Measurements from ENCODE around the gene LCE1A. TPM values are rescaled to one million over a fixed set of nuclear protein-coding genes. Genes with fewer than 3 reads are reported as not detected.

Gene LCE1A
- polyA plus RNA-seq, 1 of the 3 experiments (the other 2 are of a cell fraction) = not detected

DNA sequence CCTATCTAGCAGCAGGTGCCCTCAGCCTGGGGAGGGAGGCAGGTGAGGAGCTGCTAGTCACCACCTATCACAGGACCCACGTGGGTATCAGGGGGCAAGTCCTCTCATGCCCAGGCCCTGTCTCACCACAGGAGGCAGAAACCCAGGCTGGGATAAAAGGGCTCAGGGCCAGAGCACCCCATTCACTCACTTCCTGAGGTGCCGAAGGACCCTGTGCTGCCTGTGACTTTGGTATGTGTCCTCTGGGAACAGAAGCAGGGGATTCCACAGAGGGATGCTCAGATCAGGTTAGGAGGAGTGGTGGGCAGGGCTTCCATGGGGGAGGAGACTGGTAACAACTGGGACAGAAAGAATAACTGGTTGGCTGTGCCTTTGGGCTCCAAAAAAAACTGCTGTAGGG lies 41.2 kb upstream of the LCE1A start, which contains the start of gene LCE1E:
LCE1E (plus strand) TSS at position 181 of the 400 bp plus-strand sequence. CDS start 1,043 bp downstream, outside the sequence.
- H3K4me3 ChIP-seq (ENCODE audit: low read depth in 2 of 2, low read length in 1 of 2) = no peak within 1 kb of the TSS
- H3K9me3 ChIP-seq = no peaks in the 10 kb centered on the region
- CTCF ChIA-PET = interaction anchor here (2.5 kb wide), 1 partner anchor 8 kb away, joined by 9 read pairs; no protein-coding TSS in a partner anchor
- H3K9me2 ChIP-seq = no peaks in the 10 kb centered on the region
- H3K27me3 ChIP-seq (ENCODE audit: insufficient read depth) = no peaks in the 10 kb centered on the region; the same call in 1 of the 2 replicates
- DNase-seq = no peak
- H3K9ac ChIP-seq = no peak within 1 kb of the TSS
- no peaks in the 10 kb centered on the region for H3K79me2 ChIP-seq (ENCODE audit: insufficient read depth)
- no peaks in the 10 kb centered on the region for H3K36me3 ChIP-seq (replicated peaks in 1 of 2; ENCODE audit: control insufficient read depth in 1 of 2, insufficient read depth in 2 of 2, low read length in 1 of 2)
- POLR2A ChIA-PET = no interaction called here
- no peaks in the 10 kb centered on the region for H3K4me1 ChIP-seq (ENCODE audit: control insufficient read depth in 1 of 2, insufficient read depth in 2 of 2, low read depth in 1 of 2, low read length in 1 of 2)
- H3K4me2 ChIP-seq = no peak within 1 kb of the TSS
- 0% methylated on average over 1 of the region's 2 CpGs for WGBS (ENCODE audit: low lambda C conversion rate)
- no peaks in the 10 kb centered on the region for H4K20me1 ChIP-seq (ENCODE audit: insufficient read depth)
- H3F3A ChIP-seq (replicated peaks; ENCODE audit: insufficient read depth) = no peaks in the 10 kb centered on the region
- TF ChIP-seq TEAD4 (IDR thresholded peaks at IDR 0.05; ENCODE audit: borderline replicate concordance, insufficient read depth) (no peak), RCOR1 (IDR thresholded peaks at IDR 0.05; ENCODE audit: low read length) (no peak), MAX (IDR thresholded peaks at IDR 0.05; ENCODE audit: low read depth) (no peak), EZH2phosphoT487 (IDR thresholded peaks at IDR 0.05; ENCODE audit: borderline replicate concordance, low read depth) (no peak), PBX3 (IDR thresholded peaks at IDR 0.05) (no peak)
- H3K27ac ChIP-seq (ENCODE audit: low read depth in 2 of 2, low read length in 1 of 2) = no peak within 1 kb of the TSS
- H2AFZ ChIP-seq (ENCODE audit: low read depth) = no peak within 1 kb of the TSS

DNA sequence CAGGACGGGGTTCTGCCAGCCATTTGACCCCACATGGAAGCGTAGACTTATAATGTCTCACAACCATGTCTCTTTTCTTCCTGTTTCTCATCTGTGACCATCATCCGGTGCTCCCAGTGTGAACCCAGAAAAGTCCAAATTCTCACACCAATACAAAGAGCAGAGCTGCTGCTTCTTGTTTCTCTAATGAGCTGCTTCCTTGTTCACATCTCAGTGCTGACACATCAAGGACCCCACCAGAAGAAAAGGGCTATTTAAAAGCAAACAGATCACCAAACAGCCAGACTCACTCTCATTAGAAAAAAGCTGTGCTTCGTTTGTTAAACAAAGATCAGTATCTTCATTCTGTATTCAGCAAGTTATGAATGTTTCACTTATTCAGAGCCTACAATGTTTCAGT lies 31.6 kb upstream of the LCE1A start:
- Histone ChIP-seq H3K4me2 (no peak overlapping the region), H3K9me2 (no peaks in the 10 kb centered on the region), H3K79me2 (ENCODE audit: insufficient read depth) (no peaks in the 10 kb centered on the region), H3K27ac (ENCODE audit: low read depth in 2 of 2, low read length in 1 of 2) (no peak overlapping the region), H3K27me3 (ENCODE audit: insufficient read depth) (no peaks in the 10 kb centered on the region), H3K4me3 (ENCODE audit: low read depth in 2 of 2, low read length in 1 of 2) (no peak overlapping the region), H2AFZ (ENCODE audit: low read depth) (no peak overlapping the region), H3K9ac (no peak overlapping the region), H3K36me3 (replicated peaks in 1 of 2; ENCODE audit: control insufficient read depth in 1 of 2, insufficient read depth in 2 of 2, low read length in 1 of 2) (no peaks in the 10 kb centered on the region), H3K9me3 (no peaks in the 10 kb centered on the region), H3K4me1 (ENCODE audit: control insufficient read depth in 1 of 2, insufficient read depth in 2 of 2, low read depth in 1 of 2, low read length in 1 of 2) (no peaks in the 10 kb centered on the region), H4K20me1 (ENCODE audit: insufficient read depth) (no peaks in the 10 kb centered on the region), H3F3A (replicated peaks; ENCODE audit: insufficient read depth) (no peaks in the 10 kb centered on the region)
- CTCF ChIA-PET = no interaction called here
- POLR2A ChIA-PET = no interaction called here
- WGBS (ENCODE audit: low lambda C conversion rate) = 4% methylated on average over 4 of the region's 4 CpGs
- TF ChIP-seq ELF1 (IDR thresholded peaks at IDR 0.05) = no peak
- TF ChIP-seq RFX5 (IDR thresholded peaks at IDR 0.05; ENCODE audit: low read length) = no peak
- TF ChIP-seq SIN3A (IDR thresholded peaks at IDR 0.05; ENCODE audit: borderline replicate concordance, low read depth, low read length) = no peak
- TF ChIP-seq CTCF (IDR thresholded peaks at IDR 0.05) = no peak
- no peak for TF ChIP-seq MAX (IDR thresholded peaks at IDR 0.05; ENCODE audit: low read depth)
- no peak for TF ChIP-seq NFIC (IDR thresholded peaks at IDR 0.05; ENCODE audit: borderline replicate concordance)
- TF ChIP-seq GATA2 (CRISPR knock-in tag; IDR thresholded peaks at IDR 0.05) = no peak
- TF ChIP-seq CHD2 (IDR thresholded peaks at IDR 0.05; ENCODE audit: low read length, partially characterized antibody) = no peak
- TF ChIP-seq TCF12 (IDR thresholded peaks at IDR 0.05) = no peak
- TF ChIP-seq FOXJ3 (CRISPR knock-in tag; IDR thresholded peaks at IDR 0.05) = no peak
- TF ChIP-seq, protein P1, sequence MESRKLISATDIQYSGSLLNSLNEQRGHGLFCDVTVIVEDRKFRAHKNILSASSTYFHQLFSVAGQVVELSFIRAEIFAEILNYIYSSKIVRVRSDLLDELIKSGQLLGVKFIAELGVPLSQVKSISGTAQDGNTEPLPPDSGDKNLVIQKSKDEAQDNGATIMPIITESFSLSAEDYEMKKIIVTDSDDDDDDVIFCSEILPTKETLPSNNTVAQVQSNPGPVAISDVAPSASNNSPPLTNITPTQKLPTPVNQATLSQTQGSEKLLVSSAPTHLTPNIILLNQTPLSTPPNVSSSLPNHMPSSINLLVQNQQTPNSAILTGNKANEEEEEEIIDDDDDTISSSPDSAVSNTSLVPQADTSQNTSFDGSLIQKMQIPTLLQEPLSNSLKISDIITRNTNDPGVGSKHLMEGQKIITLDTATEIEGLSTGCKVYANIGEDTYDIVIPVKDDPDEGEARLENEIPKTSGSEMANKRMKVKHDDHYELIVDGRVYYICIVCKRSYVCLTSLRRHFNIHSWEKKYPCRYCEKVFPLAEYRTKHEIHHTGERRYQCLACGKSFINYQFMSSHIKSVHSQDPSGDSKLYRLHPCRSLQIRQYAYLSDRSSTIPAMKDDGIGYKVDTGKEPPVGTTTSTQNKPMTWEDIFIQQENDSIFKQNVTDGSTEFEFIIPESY (IDR thresholded peaks at IDR 0.05; ENCODE audit: borderline replicate concordance, low read depth) = no peak
- TF ChIP-seq PBX3 (IDR thresholded peaks at IDR 0.05) = no peak
- no peak for TF ChIP-seq YY1 (IDR thresholded peaks at IDR 0.05; ENCODE audit: low read depth)
- TF ChIP-seq, protein P2, sequence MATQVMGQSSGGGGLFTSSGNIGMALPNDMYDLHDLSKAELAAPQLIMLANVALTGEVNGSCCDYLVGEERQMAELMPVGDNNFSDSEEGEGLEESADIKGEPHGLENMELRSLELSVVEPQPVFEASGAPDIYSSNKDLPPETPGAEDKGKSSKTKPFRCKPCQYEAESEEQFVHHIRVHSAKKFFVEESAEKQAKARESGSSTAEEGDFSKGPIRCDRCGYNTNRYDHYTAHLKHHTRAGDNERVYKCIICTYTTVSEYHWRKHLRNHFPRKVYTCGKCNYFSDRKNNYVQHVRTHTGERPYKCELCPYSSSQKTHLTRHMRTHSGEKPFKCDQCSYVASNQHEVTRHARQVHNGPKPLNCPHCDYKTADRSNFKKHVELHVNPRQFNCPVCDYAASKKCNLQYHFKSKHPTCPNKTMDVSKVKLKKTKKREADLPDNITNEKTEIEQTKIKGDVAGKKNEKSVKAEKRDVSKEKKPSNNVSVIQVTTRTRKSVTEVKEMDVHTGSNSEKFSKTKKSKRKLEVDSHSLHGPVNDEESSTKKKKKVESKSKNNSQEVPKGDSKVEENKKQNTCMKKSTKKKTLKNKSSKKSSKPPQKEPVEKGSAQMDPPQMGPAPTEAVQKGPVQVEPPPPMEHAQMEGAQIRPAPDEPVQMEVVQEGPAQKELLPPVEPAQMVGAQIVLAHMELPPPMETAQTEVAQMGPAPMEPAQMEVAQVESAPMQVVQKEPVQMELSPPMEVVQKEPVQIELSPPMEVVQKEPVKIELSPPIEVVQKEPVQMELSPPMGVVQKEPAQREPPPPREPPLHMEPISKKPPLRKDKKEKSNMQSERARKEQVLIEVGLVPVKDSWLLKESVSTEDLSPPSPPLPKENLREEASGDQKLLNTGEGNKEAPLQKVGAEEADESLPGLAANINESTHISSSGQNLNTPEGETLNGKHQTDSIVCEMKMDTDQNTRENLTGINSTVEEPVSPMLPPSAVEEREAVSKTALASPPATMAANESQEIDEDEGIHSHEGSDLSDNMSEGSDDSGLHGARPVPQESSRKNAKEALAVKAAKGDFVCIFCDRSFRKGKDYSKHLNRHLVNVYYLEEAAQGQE (IDR thresholded peaks at IDR 0.05; ENCODE audit: low read depth, low read length) = no peak
- TF ChIP-seq JUND (IDR thresholded peaks at IDR 0.05) = no peak
- DNase-seq = no peak
